IPS-NIHi11 (cell line): Measurements from ENCODE around the gene RPL38.
A peak's percentile ranks its signal among the peaks of the same experiment; 100 is the strongest.

Experiments
- DNase-seq: peaks from one replicate; pipeline ENCODE4 v3.0.0; 2012; ENCODE audit warnings: mixed read lengths, low spot score

RPL38 gene

DNA sequence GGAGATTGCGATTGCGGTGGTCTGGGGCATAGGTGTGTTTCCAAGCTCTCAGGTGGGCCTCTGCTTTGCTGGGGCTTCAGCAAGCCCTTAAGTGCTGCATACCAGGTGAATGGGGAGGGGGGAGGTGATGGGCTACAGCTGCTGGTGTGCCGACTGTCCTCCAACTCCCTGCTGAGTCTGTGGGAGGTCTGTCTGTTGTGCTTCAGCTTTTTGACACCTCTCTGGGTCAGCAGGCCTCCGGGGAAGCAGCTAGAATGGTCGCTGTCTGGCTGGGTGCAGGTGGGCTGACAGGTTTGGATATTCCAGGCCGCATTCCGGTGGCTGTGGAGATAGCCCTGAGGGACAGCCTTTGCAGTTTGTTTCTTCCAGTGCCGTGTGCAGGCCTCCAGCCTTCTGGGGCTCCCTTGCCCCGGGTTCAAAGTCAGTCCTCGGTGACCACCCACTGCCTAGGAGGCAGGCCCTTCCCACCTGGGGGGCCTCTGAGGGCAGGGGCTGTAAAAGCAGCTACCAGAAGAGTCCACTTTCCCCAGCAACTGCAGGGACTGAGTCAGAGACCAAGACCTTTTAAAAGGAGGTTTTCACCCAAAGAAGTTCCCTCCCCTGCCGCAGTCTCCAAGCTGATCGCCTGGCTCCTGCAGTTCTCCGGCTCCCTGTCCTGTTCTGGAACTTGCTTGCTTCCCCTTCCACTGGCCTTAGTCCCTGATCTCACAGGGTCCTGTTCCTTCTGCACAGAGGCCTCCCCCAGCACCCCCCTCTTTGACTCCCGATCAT lies 7.8 kb downstream of the RPL38 start:
- no peak for DNase-seq

DNA sequence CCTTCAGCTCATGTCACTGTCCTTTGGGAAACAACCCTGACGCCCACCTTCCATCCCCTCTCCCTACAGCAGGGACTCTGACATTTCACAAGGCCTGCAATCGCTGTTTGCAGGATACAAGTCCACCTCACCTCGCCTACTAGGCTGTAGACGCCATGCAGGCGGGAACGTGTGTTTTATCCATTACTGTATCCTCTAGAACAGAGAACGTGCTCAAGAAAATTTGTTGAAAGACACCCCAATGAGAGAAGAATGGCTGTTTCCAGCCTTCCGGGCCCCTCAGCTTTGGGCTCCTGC lies 8.4 kb downstream of the RPL38 start:
- no peak for DNase-seq

DNA sequence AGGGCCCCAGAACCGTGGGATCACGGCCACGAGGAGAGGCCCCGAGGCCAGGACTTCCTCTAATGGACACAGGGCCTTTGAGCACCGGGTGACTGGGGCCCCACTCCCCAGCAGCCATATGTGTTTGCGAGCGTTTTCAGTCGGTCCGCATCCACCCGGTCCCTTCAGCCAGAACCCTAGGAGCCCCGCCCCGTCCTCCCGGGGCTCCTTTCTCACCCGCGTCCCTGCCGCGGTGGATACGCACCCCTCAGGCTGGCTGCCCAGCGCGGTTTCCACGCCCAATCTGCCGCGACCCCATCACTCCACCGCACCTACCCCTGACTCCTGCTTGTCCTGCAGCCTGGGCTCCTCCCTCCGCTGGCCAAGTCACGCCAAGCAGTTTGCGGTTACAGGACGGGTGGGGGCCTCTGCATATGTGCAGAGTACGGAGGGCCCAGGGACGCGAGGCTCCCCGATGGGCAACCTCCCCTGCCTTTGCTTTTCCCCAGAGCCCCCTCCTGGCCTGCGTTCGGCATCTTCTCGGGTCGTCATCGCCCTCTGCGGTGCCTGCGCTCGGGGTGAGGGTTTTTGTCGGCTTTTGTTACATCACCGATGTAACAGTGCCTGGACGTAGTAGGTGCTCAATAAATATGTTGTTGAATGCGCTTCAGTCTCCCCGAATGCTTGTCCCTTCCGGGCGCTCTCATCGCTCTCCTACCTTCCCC lies 8.9 kb downstream of the RPL38 start:
- no peak for DNase-seq

DNA sequence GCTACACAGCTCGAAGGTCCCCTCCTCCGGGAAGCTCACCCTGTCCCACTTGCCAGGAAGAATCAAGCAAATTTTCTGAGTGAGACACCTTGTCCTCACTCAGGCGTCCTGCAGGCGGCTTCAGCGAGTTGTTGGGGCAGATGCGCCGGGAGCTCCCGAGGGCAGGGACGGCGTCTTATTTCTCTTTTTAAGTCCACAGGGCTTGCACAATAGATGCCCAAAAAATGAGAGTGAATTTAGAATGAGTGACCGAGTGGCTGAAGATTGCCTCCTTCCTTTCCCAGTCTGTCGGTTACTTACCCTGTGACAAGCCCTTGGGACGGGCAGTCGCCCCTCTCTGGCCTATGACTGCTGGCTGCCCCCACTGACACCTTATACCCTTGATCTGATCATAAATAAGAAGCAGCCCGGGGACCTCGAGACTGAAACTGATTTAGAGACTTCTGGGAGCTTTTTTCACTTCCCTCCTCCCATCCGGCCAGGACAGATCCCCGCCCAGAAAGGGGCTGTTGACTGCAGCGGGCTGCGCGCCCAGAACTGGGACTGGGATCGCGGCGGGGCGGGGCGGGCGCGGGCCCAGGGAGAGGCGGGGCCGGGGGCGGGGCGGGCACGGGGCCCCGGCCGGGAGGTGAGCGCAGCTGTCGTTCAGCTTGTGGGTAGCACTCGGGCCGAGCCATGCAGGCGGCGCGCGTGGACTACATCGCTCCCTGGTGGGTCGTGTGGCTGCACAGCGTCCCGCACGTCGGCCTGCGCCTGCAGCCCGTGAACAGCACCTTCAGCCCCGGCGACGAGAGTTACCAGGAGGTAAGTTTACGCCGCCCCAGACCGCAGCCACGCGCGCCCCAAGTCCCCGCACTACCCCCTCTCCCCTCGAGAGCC lies 9.7 kb downstream of the RPL38 start, which contains the start of gene TTYH2:
Gene TTYH2 (plus strand): TSS at position 659 of the 879 bp plus-strand sequence. CDS start 17 bp downstream, at position 676.
- DNase-seq: peak; percentile 88

DNA sequence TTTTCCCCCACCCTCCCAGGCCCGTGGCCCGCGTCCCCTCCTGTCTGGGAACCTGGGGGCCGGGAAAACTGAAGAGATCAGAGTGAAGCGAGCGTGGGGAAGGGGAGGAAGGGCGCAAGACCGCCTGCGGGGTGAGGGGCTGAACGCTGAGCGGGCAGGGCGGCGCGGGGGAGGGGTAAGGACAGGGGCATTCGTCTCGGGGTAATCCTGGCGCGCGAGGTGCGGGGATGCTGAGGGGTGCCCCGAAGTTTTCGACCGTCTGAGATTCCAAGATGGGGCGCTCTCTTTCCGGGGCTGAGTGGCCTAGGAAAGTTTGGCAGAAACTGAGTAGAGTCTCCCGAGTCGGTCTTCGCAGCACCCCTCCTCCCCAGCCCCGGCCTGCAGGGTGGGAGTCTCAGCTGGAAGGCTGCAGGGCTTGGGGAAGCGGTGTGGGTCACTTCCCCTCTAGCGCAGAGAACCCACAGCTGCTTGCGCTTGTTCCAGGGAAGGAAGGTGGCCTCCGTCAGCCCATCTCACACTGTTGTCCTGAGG lies 10.4 kb downstream of the RPL38 start:
- DNase-seq: no peak

DNA sequence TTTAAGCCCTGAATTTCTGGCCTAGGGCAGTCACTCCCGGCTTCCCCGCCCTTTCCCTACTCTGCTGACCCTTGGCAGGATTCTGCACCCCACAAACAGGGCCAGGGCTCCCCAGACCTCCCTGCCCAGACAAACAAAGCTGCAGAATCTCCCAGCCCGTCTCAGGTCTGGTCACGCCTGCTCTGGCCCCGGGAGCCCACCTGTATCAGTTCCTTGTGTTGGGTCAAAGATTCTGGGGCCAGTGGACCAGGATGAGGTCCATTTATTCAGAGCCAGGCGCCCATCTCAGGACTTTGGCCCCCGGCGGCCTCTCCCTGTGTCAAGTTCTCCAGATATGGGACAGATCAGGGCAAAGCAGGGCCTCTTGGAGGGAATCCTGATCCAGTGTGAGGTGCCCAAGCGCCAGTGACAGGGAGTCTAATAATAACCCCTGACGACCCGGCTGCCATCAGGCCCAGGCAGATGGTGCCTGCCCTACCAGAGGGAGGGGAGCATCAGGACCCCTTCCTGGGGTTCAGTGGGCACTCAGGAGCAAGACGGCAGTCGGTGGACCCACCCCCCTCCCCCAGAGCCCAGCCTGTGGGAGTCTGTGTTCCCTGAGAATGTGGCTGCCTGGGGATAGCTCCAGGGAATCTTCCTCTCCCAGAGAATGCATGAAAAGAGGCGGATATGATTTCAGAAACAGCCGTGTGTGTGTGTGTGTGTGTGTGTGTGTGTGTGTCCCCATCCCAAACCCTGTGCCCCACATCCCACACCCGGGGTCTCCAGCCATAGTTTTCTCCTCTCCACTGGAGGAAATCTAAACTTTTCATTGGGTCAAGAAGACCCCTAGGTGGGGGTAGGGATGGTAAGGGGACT lies 11.2 kb downstream of the RPL38 start:
- no peak for DNase-seq

DNA sequence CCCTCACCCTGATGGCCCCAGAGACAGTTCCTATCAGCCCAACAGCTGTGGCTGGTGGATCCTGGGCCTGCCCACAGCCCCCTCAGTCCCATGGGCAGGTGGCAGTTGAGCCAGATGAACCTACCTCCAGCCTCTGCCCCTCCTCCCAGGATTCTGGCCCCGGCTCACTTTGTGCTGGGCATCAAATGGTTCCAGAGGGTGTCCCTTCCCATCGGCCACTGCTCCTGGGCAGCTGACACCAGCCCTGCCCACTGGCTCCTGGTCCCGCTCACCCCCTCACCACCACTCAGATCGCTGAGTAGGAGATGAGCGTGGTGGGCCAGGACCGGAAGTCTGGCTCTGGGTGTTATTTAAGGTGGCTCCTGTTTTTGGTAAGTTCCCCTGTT lies 11.9 kb downstream of the RPL38 start:
- no peak for DNase-seq

DNA sequence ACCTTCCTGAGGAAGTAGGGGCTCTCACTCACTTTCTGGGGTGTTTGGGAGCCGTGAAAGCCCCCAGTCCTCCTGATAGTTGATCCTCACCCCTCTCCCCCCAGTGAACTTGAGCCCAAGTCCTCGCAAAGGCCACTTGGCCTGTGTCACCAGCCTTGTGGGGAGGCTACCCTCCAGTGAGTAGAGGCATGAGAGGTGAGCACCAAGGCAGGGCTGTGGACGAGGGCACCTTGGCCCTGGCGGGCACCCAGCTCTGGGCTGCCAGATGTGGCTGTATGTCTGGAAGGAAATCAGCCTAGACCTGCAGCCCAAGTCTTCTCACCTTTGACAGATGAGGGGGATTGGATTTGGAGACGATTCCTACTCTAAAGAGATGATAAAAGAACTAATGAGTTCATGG lies 13.0 kb downstream of the RPL38 start:
- no peak for DNase-seq

DNA sequence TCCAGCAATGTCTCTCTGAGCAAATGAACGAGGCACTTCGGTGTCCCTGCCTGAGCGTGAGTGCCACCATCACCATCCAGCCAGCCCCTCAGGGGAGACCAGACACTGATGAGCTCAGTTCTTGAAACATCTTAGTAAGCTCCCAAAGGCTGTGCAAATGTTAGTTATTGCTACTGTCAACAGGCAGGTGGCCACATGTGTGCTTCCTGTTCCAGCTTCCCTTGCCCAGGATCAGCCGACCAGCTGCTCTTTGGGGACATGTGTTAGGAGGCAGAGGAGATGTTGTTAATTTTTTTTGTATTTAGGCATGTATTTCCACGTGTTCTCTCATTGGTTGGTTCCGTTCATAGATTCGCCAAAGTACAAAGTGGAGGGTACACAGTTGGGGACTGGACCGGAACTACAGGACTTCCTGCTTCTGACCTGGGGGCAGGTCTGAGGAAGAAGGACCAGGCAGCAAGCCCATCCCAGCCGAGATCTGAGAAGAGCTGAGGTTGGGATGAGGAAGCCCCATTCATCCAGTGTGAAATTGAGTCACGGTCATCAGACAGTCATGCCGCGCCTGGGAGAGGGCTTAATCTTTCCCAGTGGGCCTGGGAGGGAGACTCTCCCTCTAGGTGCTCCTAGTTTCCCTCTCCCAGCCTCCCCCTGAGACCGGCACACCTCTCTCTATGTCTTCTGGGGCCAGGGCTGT lies 13.7 kb downstream of the RPL38 start:
- no peak for DNase-seq

DNA sequence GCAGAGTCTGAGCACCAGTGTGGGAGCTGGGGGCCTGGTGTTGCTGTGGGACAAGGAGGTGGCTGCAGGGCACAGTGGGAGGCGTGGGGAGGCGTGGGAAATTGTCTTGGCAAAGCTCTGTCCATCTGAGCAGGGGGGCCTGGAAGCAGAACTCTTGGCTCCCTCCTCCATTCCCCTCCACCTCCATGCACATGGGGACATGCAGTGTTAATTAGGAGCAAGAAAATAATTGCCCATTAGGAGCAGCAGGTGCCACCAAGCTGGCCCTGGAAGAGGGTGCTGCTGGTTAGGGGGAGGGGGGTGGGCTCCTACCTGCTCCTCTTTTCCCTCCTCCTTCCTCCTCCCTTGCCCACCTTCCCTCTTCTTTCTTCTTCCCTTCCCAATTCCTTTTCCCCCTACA lies 14.4 kb downstream of the RPL38 start:
- no peak for DNase-seq

DNA sequence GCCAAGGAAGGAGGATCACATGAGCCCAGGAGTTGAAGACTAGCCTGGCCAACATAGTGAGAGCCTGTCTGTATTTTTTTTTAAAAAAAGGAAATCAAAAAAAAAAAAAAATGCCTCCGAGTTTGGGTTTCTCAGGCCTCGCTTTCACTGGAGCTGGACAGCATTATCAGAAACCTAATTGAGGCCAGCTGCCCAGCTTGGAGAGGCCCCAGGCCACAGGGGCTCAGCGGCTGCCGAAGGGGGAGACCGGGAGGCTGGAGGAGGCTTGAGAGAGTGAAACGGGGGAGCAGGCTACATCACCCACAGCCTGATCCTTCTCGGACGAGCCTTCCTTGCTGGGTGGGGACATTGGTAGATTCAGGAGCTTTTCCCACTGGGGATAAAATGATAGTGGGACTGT lies 15.0 kb downstream of the RPL38 start:
- DNase-seq: no peak

DNA sequence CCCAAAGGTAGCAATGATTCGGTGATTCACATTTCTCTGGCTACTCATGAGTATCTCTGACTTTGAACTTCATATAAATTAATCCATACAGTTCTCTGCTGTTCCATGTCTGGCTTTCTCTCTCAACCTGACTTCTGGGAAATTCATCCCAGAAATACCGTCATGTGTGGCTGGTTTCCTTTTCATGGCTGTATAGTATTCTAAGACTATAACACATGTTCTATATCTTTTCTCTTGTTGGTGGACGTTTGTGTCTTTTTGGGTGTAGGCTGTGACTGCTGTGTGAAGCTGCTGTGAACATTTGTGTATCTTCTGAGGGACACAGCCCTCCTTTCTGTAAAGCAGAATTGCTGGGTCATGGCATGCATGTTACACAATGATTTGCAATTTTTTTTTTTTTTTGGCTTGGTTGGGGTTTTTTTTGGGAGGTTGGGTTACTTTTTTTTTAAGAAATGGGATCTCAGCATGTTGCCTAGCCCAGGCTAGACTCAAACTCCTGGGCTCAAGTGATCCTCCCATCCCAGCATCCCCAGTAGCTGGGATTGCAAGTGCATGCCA lies 16.2 kb downstream of the RPL38 start:
- DNase-seq: no peak

DNA sequence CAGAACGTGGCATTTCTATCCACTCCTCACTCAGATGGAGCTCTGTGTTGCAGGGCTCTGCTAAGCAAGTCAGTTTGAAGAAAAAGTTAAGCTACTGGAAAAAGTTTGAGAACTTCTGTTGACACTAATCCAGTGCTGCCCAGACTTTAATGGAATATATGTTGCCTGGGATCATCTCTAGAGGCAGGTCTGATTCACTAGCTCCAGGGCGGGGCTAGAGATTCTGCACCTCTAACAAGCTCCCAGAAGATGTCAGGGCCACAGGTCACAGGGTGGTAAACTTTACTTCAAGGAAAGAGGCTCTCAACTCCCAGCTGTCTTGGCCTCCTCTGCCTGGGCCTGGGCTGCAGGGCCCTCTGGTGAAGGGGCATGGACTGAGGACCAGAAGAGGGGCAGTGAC lies 16.7 kb downstream of the RPL38 start:
- no peak for DNase-seq

DNA sequence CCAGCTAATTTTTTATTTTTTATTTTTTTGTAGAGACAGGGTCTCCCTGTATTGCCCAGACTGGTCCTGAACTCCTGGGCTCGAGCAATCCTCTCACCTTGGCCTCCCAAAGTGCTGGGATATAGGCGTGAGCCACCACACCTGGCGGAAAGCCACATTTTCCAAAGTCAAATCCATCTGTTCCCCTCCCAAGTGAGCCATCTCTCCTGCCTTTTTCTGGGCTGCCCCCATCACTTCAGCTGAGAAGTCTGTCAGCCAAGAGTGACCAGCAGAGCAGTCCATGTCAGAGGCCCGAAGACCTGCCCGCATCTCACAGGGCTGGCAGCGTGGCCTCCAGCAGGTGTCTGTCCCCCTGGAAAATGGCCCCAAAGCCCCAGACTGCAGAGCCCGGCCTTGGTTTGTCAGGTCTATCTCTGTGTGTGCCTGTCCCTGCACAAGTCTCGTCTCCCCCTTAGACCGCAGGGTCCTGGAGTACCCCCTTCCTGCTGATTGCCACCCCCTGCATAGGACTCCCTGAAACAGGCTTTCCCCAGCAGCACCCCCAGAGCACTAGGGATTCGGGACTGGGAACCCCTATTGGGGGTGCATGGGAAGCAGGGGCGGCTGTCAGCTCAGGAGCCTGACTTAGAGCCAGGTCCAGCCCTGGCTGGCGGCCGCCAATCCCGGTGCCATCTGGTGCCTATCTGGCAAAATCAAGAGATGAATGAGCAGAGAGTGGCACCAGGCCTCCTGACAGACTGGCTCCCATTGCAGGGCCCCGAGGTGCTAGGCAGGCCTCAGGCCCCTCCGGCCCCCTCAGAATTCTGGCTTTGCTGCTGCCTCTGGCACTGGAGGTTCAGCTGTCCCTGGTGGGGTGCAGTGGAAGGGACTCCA lies 17.7 kb downstream of the RPL38 start:
- no peak for DNase-seq

DNA sequence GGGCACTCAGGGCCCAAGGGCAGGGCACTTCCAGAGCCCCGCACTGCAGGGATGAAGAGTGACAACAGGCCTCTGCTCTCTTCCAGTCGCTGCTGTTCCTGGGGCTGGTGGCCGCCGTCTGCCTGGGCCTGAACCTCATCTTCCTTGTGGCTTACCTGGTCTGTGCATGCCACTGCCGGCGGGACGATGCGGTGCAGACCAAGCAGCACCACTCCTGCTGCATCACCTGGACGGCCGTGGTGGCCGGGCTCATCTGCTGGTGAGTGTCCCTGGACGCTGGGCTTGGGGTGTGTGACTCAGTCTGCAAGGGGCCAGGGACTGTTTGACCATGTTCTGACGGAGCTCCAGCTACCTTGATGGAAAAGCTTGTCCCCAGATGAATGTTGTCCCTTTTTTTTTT lies 18.9 kb downstream of the RPL38 start:
- DNase-seq: no peak

DNA sequence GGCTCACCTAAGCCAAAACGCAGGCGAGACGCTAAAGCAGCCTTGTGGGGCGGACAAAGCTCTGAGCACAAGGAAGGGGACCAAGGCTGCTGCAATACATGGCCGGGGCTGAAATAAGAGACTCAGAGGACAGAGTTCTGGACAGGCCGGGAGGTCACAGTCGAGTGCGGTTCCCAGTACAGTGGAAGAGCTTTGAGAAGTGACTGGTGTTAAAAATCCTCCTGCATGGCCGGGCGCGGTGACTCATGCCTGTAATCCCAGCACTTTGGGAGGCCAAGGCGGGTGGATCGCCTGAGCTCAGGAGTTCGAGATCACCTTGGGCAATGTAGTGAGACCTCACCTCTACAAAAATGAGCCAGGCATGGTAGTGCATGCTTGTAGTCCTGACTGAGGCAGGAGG lies 20.4 kb downstream of the RPL38 start:
- no peak for DNase-seq

DNA sequence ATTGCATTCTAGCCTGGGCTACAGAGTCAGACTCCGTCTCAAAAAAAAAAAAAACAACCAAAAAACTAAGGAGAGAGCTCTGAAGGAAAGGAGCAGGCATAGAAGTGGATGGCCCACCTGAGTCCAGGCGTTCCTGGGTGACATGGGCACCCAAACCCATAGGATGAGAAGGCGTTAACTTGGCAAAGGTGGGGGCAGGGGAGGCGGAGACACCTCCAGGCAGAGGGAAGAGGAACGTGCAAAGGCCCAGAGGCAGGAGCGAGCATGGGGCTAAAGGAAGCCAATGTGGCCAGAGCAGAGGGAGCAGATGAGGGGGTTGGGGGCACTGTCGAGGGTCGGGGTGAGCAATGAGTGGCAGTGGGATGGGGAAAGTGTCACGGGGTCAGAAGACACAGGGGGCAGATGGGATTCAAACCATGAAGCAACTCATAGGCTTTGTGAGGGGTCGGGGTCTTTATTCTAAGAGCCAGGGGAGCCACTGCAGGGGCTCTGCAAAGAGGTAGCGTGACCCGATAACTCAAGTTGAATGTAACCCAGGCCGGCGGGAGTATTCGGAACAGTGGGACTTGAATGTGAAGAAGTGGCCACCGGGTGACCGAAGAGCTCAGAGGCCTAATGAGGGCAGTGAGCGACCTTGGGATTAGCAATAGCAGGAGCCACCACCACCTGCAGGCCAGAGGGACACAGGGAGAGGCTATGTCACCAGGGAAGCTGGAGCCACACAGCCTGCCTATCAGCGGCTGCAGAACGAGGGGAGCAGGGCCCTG lies 21.7 kb downstream of the RPL38 start:
- DNase-seq: no peak

DNA sequence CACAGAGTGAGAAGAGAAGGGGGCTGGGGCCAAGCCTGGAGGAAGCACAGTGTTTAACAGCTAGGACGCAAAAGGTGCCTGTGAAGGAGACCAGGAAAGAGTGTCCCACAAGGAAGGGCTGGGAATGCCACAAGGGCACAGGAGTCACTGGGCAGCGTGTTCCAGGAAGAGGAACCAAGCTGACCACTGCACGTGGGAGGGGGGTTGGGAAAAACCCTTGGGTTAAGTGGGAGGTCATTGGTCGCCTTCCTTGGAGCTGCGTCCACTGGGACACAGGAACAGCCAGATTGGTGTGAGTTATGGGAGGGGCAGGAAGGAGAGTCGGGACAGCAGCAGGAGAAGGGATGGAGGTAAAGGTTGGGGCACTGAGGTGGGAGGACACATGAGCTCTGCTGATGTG lies 22.8 kb downstream of the RPL38 start:
- DNase-seq: no peak
